ENCODE measurements around the gene SUGCT.

Gene SUGCT

DNA sequence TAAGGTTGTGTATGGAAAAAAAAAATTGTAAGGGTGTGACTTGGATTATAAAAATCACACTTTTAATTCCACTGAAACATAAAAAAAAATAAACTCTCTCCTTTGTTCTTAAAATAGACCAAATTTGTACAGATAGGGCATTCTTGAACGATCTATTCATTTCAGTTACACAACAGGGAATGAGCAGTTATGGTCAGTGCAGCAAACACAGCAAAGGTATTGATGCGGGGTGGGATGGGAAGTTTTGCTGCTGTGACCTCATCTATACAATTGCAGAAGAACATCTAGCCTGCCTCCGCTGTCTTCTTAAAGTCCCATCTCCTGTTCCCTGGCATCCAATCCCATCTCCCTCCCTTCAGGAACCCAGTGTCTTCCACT is 580.2 kb downstream of the SUGCT start:
- Mint-ChIP-seq H3K9me3 (no peaks in the 10 kb centered on the region), H3K27ac (peak overlapping the region; percentile 74 to 91 (median 90)), H3K36me3 (ENCODE audit: low read depth) (no peaks in the 10 kb centered on the region), H3K4me1 (peaks cover 35% of the 10 kb centered on the region), H3K27me3 (ENCODE audit: low read depth) (no peaks in the 10 kb centered on the region), H3K4me3 (no peak overlapping the region)
- TF ChIP-seq, protein P1, sequence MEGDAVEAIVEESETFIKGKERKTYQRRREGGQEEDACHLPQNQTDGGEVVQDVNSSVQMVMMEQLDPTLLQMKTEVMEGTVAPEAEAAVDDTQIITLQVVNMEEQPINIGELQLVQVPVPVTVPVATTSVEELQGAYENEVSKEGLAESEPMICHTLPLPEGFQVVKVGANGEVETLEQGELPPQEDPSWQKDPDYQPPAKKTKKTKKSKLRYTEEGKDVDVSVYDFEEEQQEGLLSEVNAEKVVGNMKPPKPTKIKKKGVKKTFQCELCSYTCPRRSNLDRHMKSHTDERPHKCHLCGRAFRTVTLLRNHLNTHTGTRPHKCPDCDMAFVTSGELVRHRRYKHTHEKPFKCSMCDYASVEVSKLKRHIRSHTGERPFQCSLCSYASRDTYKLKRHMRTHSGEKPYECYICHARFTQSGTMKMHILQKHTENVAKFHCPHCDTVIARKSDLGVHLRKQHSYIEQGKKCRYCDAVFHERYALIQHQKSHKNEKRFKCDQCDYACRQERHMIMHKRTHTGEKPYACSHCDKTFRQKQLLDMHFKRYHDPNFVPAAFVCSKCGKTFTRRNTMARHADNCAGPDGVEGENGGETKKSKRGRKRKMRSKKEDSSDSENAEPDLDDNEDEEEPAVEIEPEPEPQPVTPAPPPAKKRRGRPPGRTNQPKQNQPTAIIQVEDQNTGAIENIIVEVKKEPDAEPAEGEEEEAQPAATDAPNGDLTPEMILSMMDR (IDR thresholded peaks at IDR 0.05; ENCODE audit: unreplicated experiment in 3 of 3) = no peak

DNA sequence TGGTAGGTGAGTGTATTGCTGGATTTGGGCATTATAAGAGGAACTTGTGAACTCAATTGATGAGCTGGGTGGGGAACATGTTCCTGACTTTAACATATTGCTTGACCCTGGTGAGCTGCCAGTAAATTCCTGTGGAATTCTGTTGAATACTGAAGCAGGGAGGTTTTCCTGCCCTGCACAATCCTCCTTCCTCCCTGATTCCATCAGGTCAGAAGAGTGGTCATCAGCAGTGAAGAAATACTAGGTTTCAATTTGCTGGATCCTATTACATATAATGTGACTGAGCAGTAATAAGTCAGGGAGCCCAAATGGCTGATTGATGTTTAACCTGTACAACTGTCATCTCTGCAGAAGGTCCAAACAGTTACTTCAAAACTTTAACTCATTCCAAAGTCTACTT is 581.2 kb downstream of the SUGCT start:
- Mint-ChIP-seq H3K9me3 (no peaks in the 10 kb centered on the region), H3K4me3 (no peak overlapping the region), H3K27me3 (ENCODE audit: low read depth) (no peaks in the 10 kb centered on the region), H3K36me3 (ENCODE audit: low read depth) (no peaks in the 10 kb centered on the region), H3K27ac (peak overlapping the region; percentile 74 to 91 (median 90)), H3K4me1 (peaks cover 38% of the 10 kb centered on the region)
- TF ChIP-seq, protein P1 (IDR thresholded peaks at IDR 0.05; ENCODE audit: unreplicated experiment in 3 of 3) = no peak

DNA sequence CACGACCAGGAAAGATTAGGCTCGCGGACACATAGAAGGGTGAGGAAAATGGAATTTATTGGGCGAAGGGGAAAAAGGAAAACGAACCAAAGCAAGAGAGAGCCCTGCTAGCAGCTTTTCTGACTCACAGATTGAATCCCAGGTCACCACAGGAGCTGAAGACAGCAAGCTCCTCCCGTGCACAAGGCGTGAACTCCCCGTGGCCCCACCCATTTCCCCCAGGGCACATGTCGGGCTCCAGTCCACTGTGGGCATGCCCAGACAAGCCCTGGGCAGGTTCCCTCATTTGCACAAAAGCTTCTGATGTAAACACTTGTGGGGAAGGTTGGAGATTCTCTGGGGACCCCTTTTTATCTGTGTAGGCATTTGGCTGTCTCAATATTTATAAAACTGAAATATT is 582.4 kb downstream of the SUGCT start:
- no peaks in the 10 kb centered on the region for H3K36me3 Mint-ChIP-seq (ENCODE audit: low read depth)
- TF ChIP-seq, protein P1 (IDR thresholded peaks at IDR 0.05; ENCODE audit: unreplicated experiment in 3 of 3) = no peak
- H3K9me3 Mint-ChIP-seq = no peaks in the 10 kb centered on the region
- peaks cover 46% of the 10 kb centered on the region for H3K4me1 Mint-ChIP-seq
- H3K27ac Mint-ChIP-seq = peak overlapping the region; percentile 11 to 45 (median 32)
- H3K27me3 Mint-ChIP-seq (ENCODE audit: low read depth) = no peaks in the 10 kb centered on the region
- no peak overlapping the region for H3K4me3 Mint-ChIP-seq

DNA sequence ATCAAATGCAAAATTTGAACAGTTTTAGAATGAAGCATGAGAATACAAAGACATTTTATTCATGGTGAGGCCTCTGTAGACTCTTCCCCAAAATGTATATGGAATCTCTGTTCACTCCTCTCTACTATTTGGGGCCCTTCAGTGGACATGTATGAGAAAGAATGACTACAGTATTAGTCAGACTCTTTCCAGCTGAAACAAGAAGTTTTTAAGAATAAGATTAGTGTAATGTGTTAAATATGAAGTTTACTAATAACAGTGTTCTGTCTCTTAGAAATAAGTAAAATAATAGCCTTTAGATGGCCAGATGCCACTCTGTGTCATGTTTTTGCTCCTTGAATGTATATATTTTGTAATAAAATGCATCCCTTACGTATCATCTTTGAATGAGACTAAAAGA is 585.6 kb downstream of the SUGCT start:
- H3K27me3 Mint-ChIP-seq (ENCODE audit: low read depth) = no peaks in the 10 kb centered on the region
- H3K4me3 Mint-ChIP-seq = no peak overlapping the region
- H3K4me1 Mint-ChIP-seq = peaks cover 46% of the 10 kb centered on the region
- TF ChIP-seq, protein P1 (IDR thresholded peaks at IDR 0.05; ENCODE audit: unreplicated experiment in 3 of 3) = no peak
- H3K36me3 Mint-ChIP-seq (ENCODE audit: low read depth) = no peaks in the 10 kb centered on the region
- no peak overlapping the region for H3K27ac Mint-ChIP-seq
- no peaks in the 10 kb centered on the region for H3K9me3 Mint-ChIP-seq

DNA sequence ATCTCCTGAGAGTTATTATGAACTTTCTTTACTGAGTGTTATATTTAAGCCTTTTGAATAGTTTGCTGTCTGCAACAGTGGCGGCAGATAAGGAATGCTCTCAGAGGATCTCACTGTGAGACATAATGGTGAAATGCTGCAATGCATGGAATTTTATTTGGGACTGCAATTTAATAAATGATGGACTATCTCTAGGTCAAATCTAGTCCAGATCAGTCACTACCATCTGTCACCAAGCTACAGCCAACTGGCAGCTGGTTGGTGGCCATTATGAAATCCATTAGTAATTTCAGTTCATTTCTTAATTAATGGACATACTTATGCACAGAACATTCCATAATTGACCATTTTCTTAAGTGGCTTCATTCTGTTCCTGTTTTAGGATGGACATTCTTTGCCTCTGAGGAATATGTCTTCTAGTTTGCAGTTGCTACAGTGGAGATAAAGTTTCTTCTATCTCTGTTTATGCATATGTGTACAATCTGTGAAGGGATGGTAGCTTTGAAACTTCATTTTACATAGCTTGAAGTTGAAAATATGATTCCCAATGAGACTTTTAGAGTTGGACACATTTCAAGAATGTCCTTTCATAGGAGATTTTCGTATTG is 586.6 kb downstream of the SUGCT start:
- no peaks in the 10 kb centered on the region for H3K27me3 Mint-ChIP-seq (ENCODE audit: low read depth)
- H3K36me3 Mint-ChIP-seq (ENCODE audit: low read depth) = no peaks in the 10 kb centered on the region
- no peaks in the 10 kb centered on the region for H3K9me3 Mint-ChIP-seq
- H3K4me3 Mint-ChIP-seq = no peak overlapping the region
- H3K27ac Mint-ChIP-seq = peak overlapping the region; percentile 34 to 83 (median 80)
- peaks cover 38% of the 10 kb centered on the region for H3K4me1 Mint-ChIP-seq
- TF ChIP-seq, protein P1 (IDR thresholded peaks at IDR 0.05; ENCODE audit: unreplicated experiment in 3 of 3) = no peak

DNA sequence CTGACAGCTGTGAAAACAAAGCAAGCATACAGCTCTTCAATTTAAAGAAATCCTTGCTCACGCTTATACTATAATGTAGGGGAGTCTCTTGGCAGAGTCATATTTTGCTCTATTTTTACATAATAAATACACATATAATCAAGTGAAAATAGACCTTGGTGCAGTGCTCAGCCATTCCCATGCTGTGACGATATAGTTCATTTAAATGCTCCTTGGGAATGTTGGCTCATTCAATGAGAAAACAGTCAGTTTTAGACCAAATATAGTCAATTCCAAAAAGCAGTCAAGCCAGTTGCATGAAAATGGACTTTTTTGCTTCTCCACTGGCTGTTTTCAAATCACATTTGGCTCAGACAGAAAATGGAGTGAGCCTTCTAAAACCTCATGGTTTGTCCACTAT is 587.4 kb downstream of the SUGCT start:
- TF ChIP-seq, protein P1 (IDR thresholded peaks at IDR 0.05; ENCODE audit: unreplicated experiment in 3 of 3) = no peak
- H3K27me3 Mint-ChIP-seq (ENCODE audit: low read depth) = no peaks in the 10 kb centered on the region
- peak overlapping the region; percentile 34 to 83 (median 80) for H3K27ac Mint-ChIP-seq
- H3K36me3 Mint-ChIP-seq (ENCODE audit: low read depth) = no peaks in the 10 kb centered on the region
- no peaks in the 10 kb centered on the region for H3K9me3 Mint-ChIP-seq
- no peak overlapping the region for H3K4me3 Mint-ChIP-seq
- peaks cover 33% of the 10 kb centered on the region for H3K4me1 Mint-ChIP-seq
